ENCODE data around the gene RASA3.
"Not testable (repeated sequence)": the region's sequence is repeated elsewhere in the genome, so short reads cannot be mapped to it uniquely, and the experiment has no call there.

RASA3 gene

DNA sequence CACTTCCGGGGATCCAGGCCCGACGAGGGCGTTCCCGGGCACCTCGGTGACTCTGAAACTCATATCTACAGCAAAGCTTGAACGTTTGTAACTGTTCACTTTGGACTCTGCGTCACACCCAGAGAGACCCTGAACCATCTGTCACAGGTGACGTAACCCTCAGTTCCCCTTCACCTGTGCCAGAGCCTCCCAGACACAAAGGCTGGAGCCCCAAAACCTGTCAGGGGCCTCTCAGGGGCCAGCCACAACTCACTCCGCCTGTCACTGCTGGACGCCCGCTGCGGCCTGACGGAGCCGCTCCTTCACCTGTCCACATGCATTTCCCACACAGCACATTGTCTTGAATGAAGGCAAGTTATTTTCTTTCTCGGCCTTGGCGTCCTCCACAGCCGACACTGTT lies 8.0 kb downstream of the RASA3 start:
- no peak for FAIRE-seq

- FAIRE-seq: no peak
Measured at GRCh38 chr13:114123876-114124275, 8.5 kb downstream of the RASA3 start.

- FAIRE-seq: no peak
Measured at GRCh38 chr13:114123448-114123847, 9.0 kb downstream of the RASA3 start.

- no peak for FAIRE-seq
Measured at GRCh38 chr13:114122591-114123211, 9.7 kb downstream of the RASA3 start.

- FAIRE-seq: no peak
Measured at GRCh38 chr13:114122127-114122511, 10.3 kb downstream of the RASA3 start.

DNA sequence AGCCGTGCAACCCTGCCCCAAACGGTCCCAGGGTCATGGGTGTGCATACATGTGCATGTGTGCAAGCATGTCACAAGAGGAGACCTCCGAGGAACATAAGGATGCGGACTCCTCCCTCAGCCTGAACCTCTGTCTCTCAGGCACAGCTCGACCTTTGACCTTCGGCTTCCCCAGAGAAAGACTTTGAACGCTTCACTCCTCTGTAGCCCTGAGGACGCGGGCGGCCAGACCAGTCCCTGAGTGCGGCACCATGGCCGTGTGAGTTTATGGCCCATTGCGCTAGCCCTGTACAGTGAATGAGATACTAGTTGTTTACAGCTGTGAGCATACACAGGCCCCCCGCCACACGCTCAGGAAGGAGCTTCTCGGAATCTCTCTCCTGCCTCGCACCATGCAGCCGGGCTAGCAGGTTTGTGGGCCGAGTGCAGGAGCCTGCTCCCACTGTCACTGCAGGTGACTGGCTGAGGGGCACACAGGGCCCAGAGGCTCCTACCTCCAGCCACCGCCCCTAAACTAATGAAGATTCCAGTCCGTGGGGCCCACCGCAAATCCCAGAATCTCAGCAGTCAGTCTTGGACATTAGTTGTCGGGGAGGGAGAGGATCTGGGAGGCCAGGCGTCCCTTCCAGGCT lies 10.8 kb downstream of the RASA3 start:
- FAIRE-seq: no peak

GRCh38 chr13:114121031-114121430 lies 11.4 kb downstream of the RASA3 start:
- no peak for FAIRE-seq

DNA sequence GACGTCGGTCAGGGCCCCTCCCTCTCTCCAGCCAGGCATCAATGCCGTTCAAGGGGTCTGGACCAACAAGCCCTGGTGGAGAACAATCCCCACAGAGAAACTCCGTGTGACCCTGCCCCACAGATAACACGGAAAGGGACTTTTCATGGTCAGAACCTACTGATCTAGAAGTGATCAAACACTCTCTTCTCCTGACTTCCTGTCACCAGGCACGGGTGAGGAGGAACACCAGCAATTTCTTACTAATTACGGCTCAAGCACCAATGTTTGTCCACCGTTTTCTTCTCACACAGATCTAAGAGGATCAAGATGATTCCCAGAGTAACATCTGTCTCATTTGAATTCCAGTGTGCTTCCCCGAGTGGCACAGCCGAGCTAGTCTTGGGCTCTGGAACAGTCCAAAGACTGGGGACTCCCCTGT lies 11.8 kb downstream of the RASA3 start:
- no peak for FAIRE-seq

GRCh38 chr13:114119196-114119595 lies 13.2 kb downstream of the RASA3 start:
- no peak for FAIRE-seq

GRCh38 chr13:114118511-114119123 lies 13.8 kb downstream of the RASA3 start:
- no peak for FAIRE-seq

DNA sequence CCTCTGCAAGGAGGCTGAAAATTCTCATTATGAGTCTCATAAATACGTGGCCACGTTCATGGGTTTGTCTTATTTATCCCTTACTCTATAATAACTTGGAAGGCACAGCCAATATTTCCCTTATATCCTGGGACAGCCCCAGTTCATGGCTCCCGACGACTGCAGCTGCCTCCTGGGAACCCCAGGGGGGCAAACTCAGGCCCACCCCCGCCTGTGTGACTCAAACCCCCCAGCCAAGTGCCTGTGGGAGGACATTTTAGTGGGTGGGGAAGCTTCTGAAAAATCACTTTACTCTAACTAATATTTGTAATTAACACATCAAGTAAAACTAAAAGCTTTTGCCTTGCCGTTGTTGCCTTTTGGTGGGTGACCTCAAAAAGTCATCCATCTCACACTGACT lies 14.3 kb downstream of the RASA3 start:
- FAIRE-seq: no peak

- not testable (repeated sequence) for FAIRE-seq
Measured at GRCh38 chr13:114117341-114117874, 15.0 kb downstream of the RASA3 start.

GRCh38 chr13:114116734-114117133 lies 15.7 kb downstream of the RASA3 start:
- FAIRE-seq: no peak

- no peak for FAIRE-seq
Measured at GRCh38 chr13:114115796-114116195, 16.6 kb downstream of the RASA3 start.

DNA sequence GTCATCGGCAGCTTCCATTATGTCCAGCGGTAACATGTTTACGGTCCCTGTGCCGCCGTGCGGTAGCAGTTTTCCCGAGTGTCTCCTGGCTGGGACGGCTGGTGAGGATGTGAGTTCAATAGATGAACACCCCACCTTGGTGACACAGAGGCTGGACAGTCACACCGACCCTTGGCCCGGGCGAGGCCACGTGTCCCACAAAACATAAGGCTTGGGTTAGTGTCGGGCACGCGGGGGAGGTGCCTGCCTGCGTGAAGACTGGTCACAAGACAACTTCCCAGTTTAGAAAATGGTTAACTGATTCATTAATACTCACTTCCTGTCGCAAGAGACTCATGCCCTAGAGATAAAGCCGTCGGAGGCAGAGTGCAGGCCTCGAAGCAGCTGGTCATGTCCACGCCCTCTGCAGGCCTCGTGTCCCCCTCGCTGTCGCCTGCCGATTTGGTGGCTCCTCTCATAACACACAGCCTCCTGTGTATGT lies 17.2 kb downstream of the RASA3 start:
- FAIRE-seq: no peak

DNA sequence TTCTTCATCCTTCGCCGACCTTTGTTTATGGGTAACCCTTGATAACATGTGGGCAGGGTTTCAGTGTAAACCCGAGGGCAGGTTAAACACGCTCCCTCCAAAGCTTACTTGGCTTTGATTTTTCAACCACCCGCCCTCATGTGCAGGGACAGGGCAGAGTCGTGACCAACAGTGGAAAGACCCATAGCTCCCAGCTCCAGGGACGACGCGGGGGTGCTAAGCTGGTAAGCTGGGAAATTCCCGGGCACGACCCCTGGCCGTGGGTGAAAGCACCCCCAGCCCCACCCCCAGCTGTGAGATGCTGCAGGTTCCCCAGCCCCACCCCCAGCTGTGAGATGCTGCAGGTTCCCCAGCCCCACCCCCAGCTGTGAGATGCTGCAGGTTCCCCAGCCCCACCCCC lies 17.8 kb downstream of the RASA3 start:
- FAIRE-seq: not testable (repeated sequence)

DNA sequence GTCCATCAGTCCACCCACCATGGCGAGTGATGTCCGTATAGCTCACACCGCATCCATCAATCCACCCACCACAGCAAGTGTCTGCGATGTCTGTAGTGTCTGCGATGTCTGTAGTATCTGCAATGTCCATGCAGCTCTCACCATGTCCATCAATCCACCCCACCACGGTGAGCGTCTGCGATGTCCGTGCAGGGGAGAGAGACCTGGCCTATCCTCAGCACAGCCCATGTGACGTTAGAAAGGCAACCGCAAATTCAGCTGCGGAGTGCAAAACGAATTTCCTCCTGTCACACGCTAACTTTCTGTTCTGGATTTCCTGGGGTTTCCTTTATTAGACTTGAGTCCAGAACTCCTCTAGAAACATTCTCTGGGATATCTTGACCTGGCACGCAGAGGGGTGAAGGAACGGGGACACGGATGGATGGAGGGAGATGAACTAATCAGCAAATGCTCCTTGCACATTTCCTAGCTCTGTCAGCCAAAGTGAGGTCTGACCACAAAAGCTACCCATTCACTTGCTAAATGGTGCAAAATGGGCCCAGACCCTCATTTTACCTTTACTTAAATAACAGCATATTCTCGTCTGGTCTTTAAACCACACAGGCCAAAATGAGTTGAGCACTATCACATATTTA lies 18.3 kb downstream of the RASA3 start:
- no peak for FAIRE-seq

GRCh38 chr13:114113395-114113794 lies 19.0 kb downstream of the RASA3 start:
- FAIRE-seq: not testable (repeated sequence)

- no peak for FAIRE-seq
Measured at GRCh38 chr13:114112826-114113322, 19.5 kb downstream of the RASA3 start.

GRCh38 chr13:114112231-114112825 lies 20.1 kb downstream of the RASA3 start:
- no peak for FAIRE-seq

DNA sequence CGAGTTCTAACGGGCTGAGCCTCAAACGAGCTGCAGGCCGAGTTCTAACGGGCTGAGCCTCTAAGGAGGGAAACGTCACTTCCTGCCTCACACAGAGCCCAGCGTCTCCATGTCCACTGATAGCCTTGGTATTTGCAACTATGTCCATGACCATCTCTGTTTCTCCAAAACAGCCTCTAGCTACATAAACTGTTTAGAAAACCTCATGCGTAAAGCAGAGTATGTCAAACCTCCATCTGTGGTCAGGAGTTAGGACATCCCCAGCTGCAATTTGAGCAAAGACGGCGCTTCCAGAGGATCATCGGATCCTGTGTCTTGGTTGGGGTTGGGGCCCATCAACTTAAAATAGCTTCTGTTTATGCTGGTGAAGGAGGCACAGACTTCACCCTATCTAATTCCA lies 20.8 kb downstream of the RASA3 start:
- FAIRE-seq: no peak

- not testable (repeated sequence) for FAIRE-seq
Measured at GRCh38 chr13:114110830-114111189, 21.6 kb downstream of the RASA3 start.
